Jurkat, Clone E6-1 (cell line): ENCODE results near the gene FAM204A. TPM values are rescaled to one million over a fixed set of nuclear protein-coding genes. Genes with fewer than 3 reads are reported as not detected.

Source experiments
- DNase-seq: peaks from one replicate; pipeline ENCODE4 v3.0.0-alpha.2; 2011; ENCODE audit warnings: low read depth, low spot score
- H3K4me3 ChIP-seq: 2 replicates; pipeline ENCODE4 v1.5.1; 2011; ENCODE audit warnings: mild to moderate bottlenecking, low read length, control low read depth, moderate library complexity
- polyA plus RNA-seq: library from polyadenylated mRNA; unstranded; fragments of >200 nt; gene quantifications from one replicate; pipeline ENCODE4 v1.2.1, GENCODE V29; 2012; ENCODE audit warnings: missing spikeins; ENCODE audit not compliant: insufficient read length, insufficient read depth

Gene FAM204A
- polyA plus RNA-seq = 41.7 TPM

- DNase-seq = peak; percentile 96
- peak within 1 kb of the TSS; percentile 91 for H3K4me3 ChIP-seq
Measured at GRCh38 chr10:118341791-118342637, at the start of gene FAM204A. TSS of gene FAM204A (minus strand) at chr10:118342324. CDS start at chr10:118336415, 5,909 bp downstream.

- DNase-seq = no peak
- no peak overlapping the region for H3K4me3 ChIP-seq
Measured at GRCh38 chr10:118383699-118384098, 41.6 kb upstream of the FAM204A start.

GRCh38 chr10:118383063-118383689, 41.1 kb upstream of the FAM204A start:
- no peak for DNase-seq
- no peak overlapping the region for H3K4me3 ChIP-seq

GRCh38 chr10:118374404-118374803, 32.3 kb upstream of the FAM204A start:
- no peak for DNase-seq
- H3K4me3 ChIP-seq = no peak overlapping the region

- no peak for DNase-seq
- H3K4me3 ChIP-seq = no peak overlapping the region
Measured at GRCh38 chr10:118373786-118374185, 31.7 kb upstream of the FAM204A start.

GRCh38 chr10:118370499-118370898, 28.4 kb upstream of the FAM204A start:
- H3K4me3 ChIP-seq = no peak overlapping the region
- no peak for DNase-seq

- no peak overlapping the region for H3K4me3 ChIP-seq
- no peak for DNase-seq
Measured at GRCh38 chr10:118369641-118370205, 27.6 kb upstream of the FAM204A start.

- DNase-seq = no peak
- no peak overlapping the region for H3K4me3 ChIP-seq
Measured at GRCh38 chr10:118365702-118366101, 23.6 kb upstream of the FAM204A start.

- no peak overlapping the region for H3K4me3 ChIP-seq
- DNase-seq = no peak
Measured at GRCh38 chr10:118362103-118362502, 20.0 kb upstream of the FAM204A start.

GRCh38 chr10:118358327-118358726, 16.2 kb upstream of the FAM204A start:
- H3K4me3 ChIP-seq = no peak overlapping the region
- no peak for DNase-seq

GRCh38 chr10:118357841-118358240, 15.7 kb upstream of the FAM204A start:
- DNase-seq = no peak
- no peak overlapping the region for H3K4me3 ChIP-seq

- no peak overlapping the region for H3K4me3 ChIP-seq
- no peak for DNase-seq
Measured at GRCh38 chr10:118356628-118357027, 14.5 kb upstream of the FAM204A start.

- no peak overlapping the region for H3K4me3 ChIP-seq
- DNase-seq = no peak
Measured at GRCh38 chr10:118355234-118355633, 13.1 kb upstream of the FAM204A start.

- no peak overlapping the region for H3K4me3 ChIP-seq
- peak; percentile 19 for DNase-seq
Measured at GRCh38 chr10:118349235-118349634, 7.1 kb upstream of the FAM204A start.

GRCh38 chr10:118343549-118343948, 1.4 kb upstream of the FAM204A start:
- no peak for DNase-seq
- H3K4me3 ChIP-seq = no peak overlapping the region

GRCh38 chr10:118343115-118343514, 991 bp upstream of the FAM204A start:
- DNase-seq = no peak
- no peak overlapping the region for H3K4me3 ChIP-seq

GRCh38 chr10:118342638-118343020, 505 bp upstream of the FAM204A start:
- peak overlapping the region; percentile 91 for H3K4me3 ChIP-seq
- DNase-seq = no peak

GRCh38 chr10:118340486-118340885, 1.6 kb downstream of the FAM204A start:
- peak overlapping the region; percentile 91 for H3K4me3 ChIP-seq
- peak; percentile 23 for DNase-seq

- H3K4me3 ChIP-seq = no peak overlapping the region
Measured at GRCh38 chr10:118339111-118339510, 3.0 kb downstream of the FAM204A start.

GRCh38 chr10:118337356-118337755, 4.8 kb downstream of the FAM204A start:
- H3K4me3 ChIP-seq = no peak overlapping the region
- no peak for DNase-seq

More at GRCh38 chr10:118339111-118339510, 3.0 kb downstream of the FAM204A start:
- no peak for DNase-seq
